HG02938 (cell line): ENCODE results near the gene BEND6.

Experiments
- ATAC-seq: cut with Tn5 transposase; IDR thresholded peaks from one replicate; pipeline ENCODE4 v1.9.1; 2021; ENCODE audit warnings: mild to moderate bottlenecking, moderate library complexity; ENCODE audit not compliant: unreplicated experiment

BEND6 gene, protein sequence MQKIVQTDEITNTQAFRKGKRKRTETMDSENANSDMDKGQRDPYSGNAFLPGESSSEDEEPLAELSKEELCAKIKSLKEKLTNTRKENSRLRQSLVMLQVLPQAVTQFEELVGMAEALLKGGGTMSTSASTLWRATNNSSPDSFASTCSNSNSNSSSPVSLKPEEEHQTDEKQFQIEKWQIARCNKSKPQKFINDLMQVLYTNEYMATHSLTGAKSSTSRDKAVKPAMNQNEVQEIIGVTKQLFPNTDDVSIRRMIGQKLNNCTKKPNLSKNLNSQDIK

DNA sequence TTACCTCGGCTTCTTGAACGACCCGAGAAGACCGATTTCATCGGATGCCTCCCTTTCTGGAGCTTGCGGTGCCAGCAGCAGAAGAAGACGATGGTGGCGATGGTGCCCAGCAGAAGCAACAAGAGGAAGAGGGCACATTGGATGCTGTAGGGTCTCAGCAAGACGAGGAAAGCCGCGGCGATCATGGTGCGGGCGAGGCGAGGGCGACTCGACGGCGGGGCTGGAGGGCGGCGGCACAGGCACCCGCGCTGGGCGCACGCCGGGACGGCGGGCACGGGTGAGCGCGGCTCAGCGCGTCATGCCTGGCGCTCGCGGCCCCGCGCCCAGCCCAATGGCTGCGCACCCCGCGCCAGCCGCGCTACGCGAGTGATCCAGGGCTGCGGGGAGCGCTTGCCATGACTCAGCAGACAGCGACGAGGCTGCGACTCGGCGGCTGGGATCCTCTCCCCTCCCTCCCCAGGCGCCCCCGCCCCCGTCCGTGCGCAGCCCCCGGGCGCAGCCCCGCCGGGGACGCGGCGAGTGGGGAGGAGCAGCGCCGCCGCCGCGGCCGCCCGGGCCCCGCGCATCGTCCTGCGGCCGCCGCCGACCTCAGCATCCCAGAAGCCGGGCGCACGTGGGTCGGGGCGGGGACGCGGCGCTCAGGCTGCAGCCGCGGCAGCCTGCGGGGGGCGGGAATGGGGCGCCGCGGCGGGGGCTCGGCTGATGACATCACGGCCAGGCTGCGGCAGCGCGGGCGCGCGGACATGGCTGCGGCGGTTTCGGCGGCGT is at the start of gene BEND6:
TSS of gene BEND6 (plus strand) at position 705 of the 768 bp plus-strand sequence. CDS start 26,704 bp downstream, outside the sequence.
- peak; percentile 28 for ATAC-seq

- ATAC-seq: no peak
Observed at GRCh38 chr6:56905378-56905777, 49.5 kb upstream of the BEND6 start.

DNA sequence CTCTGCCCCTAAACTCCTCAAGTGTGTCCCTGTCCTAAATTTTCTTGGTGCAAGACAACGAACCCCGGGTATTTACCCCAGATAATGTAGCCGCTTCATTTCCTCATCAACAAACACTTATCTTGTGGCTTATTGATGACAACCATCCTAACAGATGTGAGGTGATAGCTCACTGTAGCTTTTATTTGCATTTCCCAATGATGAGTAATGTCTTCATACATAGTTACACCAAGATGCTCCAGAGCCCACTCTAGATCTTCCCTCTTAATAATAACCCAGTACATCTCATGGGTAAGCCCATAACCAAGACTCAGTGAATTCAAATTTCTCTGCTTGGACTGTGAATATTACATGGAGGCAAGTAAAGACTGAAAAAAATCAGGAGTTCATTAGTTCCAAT is 48.2 kb upstream of the BEND6 start:
- no peak for ATAC-seq

DNA sequence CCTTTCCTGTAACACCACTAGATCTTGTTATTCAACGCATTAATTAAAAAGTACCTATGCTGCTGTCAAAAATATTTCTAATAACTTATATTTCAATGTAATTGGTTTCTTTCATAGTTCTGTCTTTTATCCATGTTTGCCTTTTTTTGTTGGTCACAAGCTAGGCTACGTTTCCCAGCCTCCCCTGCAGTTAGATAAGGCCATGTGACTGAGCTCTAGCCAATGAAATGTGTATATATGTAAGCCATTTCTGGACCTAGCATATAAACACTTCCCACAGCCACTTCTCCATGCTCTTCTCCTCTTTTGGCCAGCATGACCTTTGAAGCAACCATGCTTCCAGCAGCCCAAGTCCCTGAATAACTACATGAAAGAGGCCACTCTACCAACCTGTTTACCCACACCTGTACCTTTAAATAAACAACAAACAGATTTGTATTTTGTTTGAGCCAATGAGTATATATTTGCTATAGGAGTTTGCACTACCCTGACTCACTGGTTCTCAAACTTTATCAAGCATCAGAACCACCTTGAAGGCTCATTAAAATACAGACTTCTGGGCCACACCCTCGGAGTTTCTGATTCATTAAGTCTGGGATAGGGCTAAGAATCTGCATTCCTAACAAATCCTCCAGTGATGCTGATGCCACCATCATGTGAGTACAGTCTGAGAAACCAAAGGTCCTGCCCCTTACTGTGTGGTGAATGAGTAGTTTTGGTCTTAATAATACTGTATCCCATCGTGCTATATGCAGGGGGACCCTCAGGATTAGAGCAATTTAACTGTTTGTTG is 45.6 kb upstream of the BEND6 start:
- no peak for ATAC-seq

- ATAC-seq: no peak
Observed at GRCh38 chr6:56911847-56912246, 43.1 kb upstream of the BEND6 start.

DNA sequence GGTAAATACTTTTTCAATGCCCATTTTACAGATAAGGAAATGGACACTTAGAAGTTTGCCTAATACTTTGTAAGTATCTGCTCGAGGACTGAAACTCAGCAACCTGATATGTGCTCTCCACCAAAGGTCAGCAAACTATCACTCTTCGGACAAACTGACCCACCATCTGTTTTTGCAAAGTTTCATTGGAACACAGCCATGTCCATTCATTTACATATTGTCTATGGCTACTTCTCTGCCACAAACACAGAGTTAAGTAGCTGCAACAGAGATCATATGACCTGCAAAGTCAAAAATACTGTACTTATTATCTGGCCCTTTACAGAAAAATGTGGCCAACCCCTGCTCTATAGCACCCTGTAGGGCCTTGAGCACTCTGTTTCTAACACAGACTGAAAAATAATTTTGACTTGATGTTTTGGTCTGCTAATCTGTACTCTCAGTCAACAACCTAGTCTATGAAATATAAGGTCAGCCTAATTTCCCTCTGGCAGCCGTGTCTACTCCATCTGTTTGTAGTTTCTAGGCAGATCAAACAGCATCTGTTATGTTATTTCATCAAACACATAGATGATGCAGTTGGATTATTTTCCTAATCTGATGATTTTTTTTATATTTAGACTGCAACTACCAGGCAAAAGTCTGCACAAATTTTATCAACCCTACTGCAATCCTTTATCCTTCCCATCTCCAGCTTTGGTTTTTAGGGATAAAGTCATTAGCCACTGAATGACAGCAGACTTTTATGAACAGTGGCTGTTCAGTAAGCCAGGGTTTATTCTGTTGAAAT is 41.4 kb upstream of the BEND6 start:
- no peak for ATAC-seq

- ATAC-seq: no peak
Observed at GRCh38 chr6:56914798-56915658, 39.9 kb upstream of the BEND6 start.

DNA sequence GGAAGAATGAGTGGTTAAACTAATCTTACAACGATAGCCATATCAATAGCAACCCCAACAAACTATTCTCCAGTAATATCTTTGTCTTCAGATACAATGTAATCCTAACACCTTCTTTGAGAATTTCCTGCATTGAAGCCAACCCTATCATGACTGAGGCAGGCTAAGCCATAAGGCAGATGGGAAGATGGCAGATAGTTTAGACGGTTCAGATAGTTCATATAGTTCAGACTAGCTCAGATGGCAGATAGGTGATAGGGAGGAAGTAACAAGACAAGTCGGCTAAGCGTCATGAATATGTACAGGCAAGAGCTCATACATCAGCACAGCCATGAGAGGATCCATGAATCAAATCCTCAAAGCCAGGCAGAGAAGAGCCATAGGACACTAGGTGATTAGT is 39.1 kb upstream of the BEND6 start:
- ATAC-seq: no peak

DNA sequence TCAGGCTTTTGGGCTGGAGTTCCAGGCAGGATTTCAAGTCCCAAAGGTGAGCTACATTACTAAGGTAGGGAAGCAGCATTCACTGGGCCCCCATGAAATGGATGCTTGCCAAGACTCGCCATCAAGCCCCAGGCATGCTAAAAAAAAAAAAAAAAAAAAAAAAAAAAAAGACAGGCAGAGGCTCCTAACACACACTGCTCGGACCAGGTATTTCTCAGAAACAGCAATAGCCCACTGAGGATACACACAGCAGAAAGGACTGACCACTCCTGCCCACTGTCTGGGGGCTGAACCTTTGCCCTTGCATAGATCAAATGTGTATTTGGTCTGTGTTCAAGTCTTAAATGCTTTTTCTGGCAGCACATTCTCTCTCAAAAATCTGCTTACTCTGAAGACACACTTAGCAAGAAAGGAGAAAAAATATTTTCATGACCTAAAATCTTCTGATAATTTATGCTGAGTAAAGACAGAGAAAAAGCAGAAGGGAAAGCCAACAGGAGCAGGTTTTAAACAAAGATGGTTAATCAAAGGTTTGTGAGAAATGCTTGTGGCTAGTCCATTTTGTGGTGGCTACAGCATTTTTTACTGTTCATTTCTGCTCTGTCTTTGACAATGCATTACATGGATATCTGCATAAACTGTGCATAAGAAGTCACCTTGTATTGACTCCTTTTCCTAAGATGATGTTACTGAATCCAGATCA is 37.9 kb upstream of the BEND6 start:
- ATAC-seq: no peak

- no peak for ATAC-seq
Observed at GRCh38 chr6:56922645-56923044, 32.3 kb upstream of the BEND6 start.

DNA sequence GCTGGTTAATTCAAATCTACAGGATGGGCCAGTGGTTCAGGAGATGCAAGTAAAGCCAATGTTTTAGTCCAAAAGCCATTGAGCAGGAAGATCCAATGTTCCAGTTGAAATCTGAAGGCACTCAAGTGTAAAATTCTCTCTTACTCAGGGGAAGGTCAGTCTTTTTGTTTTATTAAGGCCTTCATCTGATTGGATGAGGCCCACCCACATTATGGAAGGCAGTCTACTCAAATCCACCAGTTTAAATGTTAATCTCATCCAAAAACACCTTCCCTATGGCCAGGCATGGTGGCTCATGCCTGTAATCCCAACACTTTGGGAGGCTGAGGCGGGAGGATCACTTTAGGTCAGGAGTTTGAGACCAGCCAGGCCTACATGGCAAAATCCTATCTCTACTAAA is 31.3 kb upstream of the BEND6 start:
- no peak for ATAC-seq

DNA sequence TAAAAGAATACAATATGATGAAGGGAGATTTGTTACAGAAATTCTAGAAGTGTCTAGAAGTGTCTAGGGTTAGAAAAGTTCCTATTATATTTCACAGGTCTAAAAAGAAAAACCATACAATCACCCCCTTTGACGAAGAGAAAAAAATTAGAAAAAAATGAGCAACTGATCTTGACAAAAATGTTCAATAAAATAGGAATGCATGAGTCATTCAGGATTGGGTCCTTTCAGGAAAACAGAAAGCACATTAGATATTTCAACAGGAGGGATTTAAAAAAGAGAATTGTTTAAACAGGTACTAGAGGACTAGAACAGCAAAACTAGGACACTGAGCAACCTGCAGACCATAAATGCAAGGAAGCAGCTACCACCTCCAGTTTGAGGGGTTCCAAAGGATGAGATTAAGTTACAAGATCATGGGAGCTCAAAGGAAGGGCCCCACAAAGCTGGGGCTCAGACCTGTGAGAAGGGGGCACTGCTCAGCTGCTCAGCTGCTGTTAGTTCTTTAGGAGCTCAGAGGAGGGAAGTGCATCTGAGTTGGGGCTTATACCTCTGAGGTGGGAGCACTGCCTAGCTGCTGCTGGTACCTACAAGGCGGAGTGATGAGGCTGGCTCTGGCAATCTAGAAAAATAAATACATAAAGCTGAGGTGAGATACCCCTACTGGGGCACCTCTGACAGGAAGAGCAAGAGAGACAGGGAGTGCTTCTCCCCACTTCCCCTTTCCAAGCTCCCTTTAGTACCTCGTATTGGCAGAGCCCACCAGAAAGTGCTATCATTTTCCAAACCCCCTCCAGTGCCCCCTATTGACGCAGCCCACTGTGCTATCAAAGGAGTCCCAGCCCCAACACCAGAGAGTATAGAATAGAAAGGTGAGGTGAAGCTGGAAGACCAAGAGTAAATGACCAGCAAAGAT is 27.1 kb upstream of the BEND6 start:
- no peak for ATAC-seq

DNA sequence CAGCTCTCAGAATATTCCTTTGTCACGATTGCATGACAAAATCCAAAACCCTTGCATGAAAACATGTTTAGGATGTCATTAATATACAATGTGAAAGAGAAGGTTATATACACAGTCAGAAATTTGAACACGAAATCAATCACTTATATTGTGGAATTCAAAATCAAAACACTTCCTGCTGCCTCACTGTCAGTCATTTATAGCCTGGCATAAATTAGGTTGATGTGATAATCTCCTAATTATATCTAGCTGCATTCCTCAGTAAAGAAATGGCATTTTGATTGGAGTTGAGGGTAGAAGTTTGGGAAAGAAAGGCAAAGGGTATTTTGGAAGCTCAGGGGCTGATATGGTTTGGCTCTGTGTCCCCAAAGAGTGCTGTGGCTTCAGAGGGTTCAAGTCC is 24.1 kb upstream of the BEND6 start:
- ATAC-seq: no peak

- no peak for ATAC-seq
Observed at GRCh38 chr6:56932910-56933477, 21.9 kb upstream of the BEND6 start.

- ATAC-seq: no peak
Observed at GRCh38 chr6:56933650-56934049, 21.3 kb upstream of the BEND6 start.

DNA sequence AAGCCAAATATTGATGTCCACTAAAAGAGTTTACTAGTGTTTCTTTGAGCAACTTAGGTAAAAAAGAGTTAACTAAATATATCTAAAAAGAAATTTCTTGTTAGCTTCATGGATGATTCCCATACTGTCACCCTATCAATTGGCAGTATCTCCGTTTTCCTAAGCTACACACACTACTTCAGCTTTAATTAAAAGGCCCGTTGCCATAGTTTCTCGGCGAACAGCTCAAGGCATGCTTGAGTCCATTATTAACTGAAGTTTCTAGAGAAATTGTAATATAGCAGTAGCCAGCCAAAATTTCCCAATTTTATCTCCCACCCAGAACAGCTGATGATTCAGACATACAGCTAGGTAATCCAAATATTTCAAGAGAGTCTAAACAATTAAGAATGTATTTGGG is 20.0 kb upstream of the BEND6 start:
- no peak for ATAC-seq

- ATAC-seq: no peak
Observed at GRCh38 chr6:56936466-56936865, 18.4 kb upstream of the BEND6 start.

GRCh38 chr6:56938649-56939191 is 16.2 kb upstream of the BEND6 start:
- no peak for ATAC-seq
